HepG2 (cell line): ENCODE measurements around the gene TLR6. TPM values are rescaled to one million over a fixed set of nuclear protein-coding genes. Genes with fewer than 3 reads are reported as not detected.

Experiments
- ATAC-seq: fragments of 200-7000 bp; cut with Tn5 transposase; 3 replicates; pipeline ENCODE4 v1.9.1; 2020; ENCODE audit warnings: mild to moderate bottlenecking, moderate library complexity
- BruUV-seq: library from RNA; stranded (reverse); fragments of 400-500 nt; replicated peaks from 2 replicates; lab custom pipeline; 2021; lab: Mats Ljungman, UMichigan
- CTCF ChIA-PET: fragments of 300-600 bp; formaldehyde crosslinking; extraction: SDS; loops from one replicate; lab custom pipeline; 2021; ENCODE audit warnings: low total read pairs, inconsistent platforms, low intra/inter-chr PET ratio; lab: Yijun Ruan, JAX
- POLR2A ChIA-PET: fragments of 350-600 bp; sonication (Branson Sonifier 250); formaldehyde crosslinking; loops from one replicate; lab custom pipeline; 2020; ENCODE audit warnings: antibody characterized with exemption, inconsistent platforms; lab: Yijun Ruan, JAX
- DNase-seq: peaks from one replicate; pipeline ENCODE4 v3.0.0-alpha.2; 2015; ENCODE audit warnings: low spot score
- FAIRE-seq: peaks from 3 replicates; lab custom pipeline; 2011; peaks lifted over from hg19 to GRCh38; lab: Jason Lieb, UNC
- H2AFZ ChIP-seq: one replicate; pipeline ENCODE4 v1.6.1; 2011; ENCODE audit warnings: low read length, inconsistent platforms
- H3K27ac ChIP-seq: fragments of 300-600 bp; 3 replicates; pipeline ENCODE4 v1.8.0; 2011; ENCODE audit warnings: mixed run types, mild to moderate bottlenecking, mixed read lengths, low read length, inconsistent platforms; ENCODE audit not compliant: insufficient read depth; ENCODE audit errors: extremely low read length
- H3K27me3 ChIP-seq, 2 experiments: fragments of 200-600 bp in 1 of 2; 2 replicates in 1 of 2; 3 replicates in 1 of 2; pipeline versions ENCODE4 v1.6.0 to v1.8.0; 2011; ENCODE audit warnings: low read length in 2 of 2, mild to moderate bottlenecking in 2 of 2, moderate library complexity in 2 of 2, inconsistent platforms in 1 of 2; ENCODE audit not compliant: insufficient read depth in 2 of 2, control insufficient read depth in 1 of 2
- H3K36me3 ChIP-seq, 2 experiments: fragments of 200-600 bp in 1 of 2; replicated peaks in 1 of 2; 2 replicates in 1 of 2; 3 replicates in 1 of 2; pipeline versions ENCODE4 v1.5.1 to v1.8.0; 2011; ENCODE audit warnings: low read length in 2 of 2, inconsistent platforms in 1 of 2; ENCODE audit not compliant: insufficient read depth in 2 of 2, control insufficient read depth in 1 of 2
- H3K4me1 ChIP-seq: 2 replicates; pipeline ENCODE4 v1.5.1; 2012; ENCODE audit warnings: low read length, inconsistent platforms; ENCODE audit not compliant: insufficient read depth
- H3K4me2 ChIP-seq: 2 replicates; pipeline ENCODE4 v1.6.0; 2011; ENCODE audit warnings: low read depth, low read length, inconsistent platforms
- H3K4me3 ChIP-seq, 3 experiments: fragments of 200-600 bp in 1 of 3; sonication (generic), shearing (Covaris generic) in 1 of 3; replicated peaks in 1 of 3; 2 replicates each; pipeline ENCODE4 v1.5.1; 2011 to 2016; ENCODE audit warnings: low read length in 3 of 3, inconsistent platforms in 2 of 3, low read depth in 2 of 3, mild to moderate bottlenecking in 2 of 3, control low read depth in 1 of 3, mixed read lengths in 1 of 3; ENCODE audit not compliant: insufficient read depth in 1 of 3
- H3K79me2 ChIP-seq: one replicate; pipeline ENCODE4 v1.6.1; 2011; ENCODE audit warnings: low read length, inconsistent platforms; ENCODE audit not compliant: insufficient read depth
- H3K9ac ChIP-seq: 2 replicates; pipeline ENCODE4 v1.6.0; 2011; ENCODE audit warnings: mild to moderate bottlenecking, low read depth, low read length, inconsistent platforms; ENCODE audit not compliant: insufficient read depth
- H3K9me3 ChIP-seq: 2 replicates; pipeline ENCODE4 v1.5.1; 2012; ENCODE audit warnings: mild to moderate bottlenecking, low read length
- H4K20me1 ChIP-seq: 2 replicates; pipeline ENCODE4 v1.6.0; 2011; ENCODE audit warnings: inconsistent platforms, mild to moderate bottlenecking, low read length, moderate library complexity; ENCODE audit not compliant: insufficient read depth
- ARNT2 ChIP-seq: sonication (generic); formaldehyde crosslinking; IDR thresholded peaks from 2 replicates; pipeline ENCODE4 v1.8.0; 2022; ENCODE audit warnings: mild to moderate bottlenecking, low read depth, missing genetic modification reagents, moderate library complexity
- IKZF4 ChIP-seq: sonication (generic); formaldehyde crosslinking; IDR thresholded peaks from 2 replicates; pipeline ENCODE4 v1.5.1; 2020; ENCODE audit warnings: borderline replicate concordance, mild to moderate bottlenecking, low read depth, missing genetic modification reagents; ENCODE audit errors: not compliant biosample characterization
- SAP130 ChIP-seq: IDR thresholded peaks from 2 replicates; pipeline ENCODE4 v1.6.1; 2016; ENCODE audit warnings: low read depth
- TCF7L2 ChIP-seq: IDR thresholded peaks from 2 replicates; pipeline ENCODE4 v1.6.1; 2011; ENCODE audit warnings: mild to moderate bottlenecking, low read depth, low read length, moderate library complexity
- ZBTB3 ChIP-seq: sonication (generic); formaldehyde crosslinking; IDR thresholded peaks from 2 replicates; pipeline ENCODE4 v1.4.0; 2020; ENCODE audit warnings: low read depth, mild to moderate bottlenecking, moderate library complexity, missing genetic modification reagents, borderline replicate concordance
- ZEB1 ChIP-seq: IDR thresholded peaks from 2 replicates; pipeline ENCODE4 v1.6.1; 2012; ENCODE audit warnings: mild to moderate bottlenecking, low read depth, inconsistent platforms; ENCODE audit not compliant: insufficient replicate concordance
- ZNF343 ChIP-seq: sonication (generic); formaldehyde crosslinking; IDR thresholded peaks from 2 replicates; pipeline ENCODE4 v1.4.0; 2020; ENCODE audit warnings: mild to moderate bottlenecking, missing genetic modification reagents
- ZNF354B ChIP-seq: sonication (generic); formaldehyde crosslinking; IDR thresholded peaks from 2 replicates; pipeline ENCODE4 v1.8.0; 2022; ENCODE audit warnings: mild to moderate bottlenecking, missing genetic modification reagents
- ZNF431 ChIP-seq: sonication (generic); formaldehyde crosslinking; IDR thresholded peaks from 2 replicates; pipeline ENCODE4 v1.9.0; 2022; ENCODE audit warnings: missing genetic modification reagents, low read depth, mild to moderate bottlenecking, borderline replicate concordance
- ZNF484 ChIP-seq: sonication (generic); formaldehyde crosslinking; IDR thresholded peaks from 2 replicates; pipeline ENCODE4 v1.5.1; 2020; ENCODE audit warnings: mild to moderate bottlenecking, low read depth, missing genetic modification reagents, borderline replicate concordance
- ZNF530 ChIP-seq: sonication (generic); formaldehyde crosslinking; IDR thresholded peaks from 2 replicates; pipeline ENCODE4 v1.5.0; 2020; ENCODE audit warnings: low read depth, mild to moderate bottlenecking, missing genetic modification reagents
- ZNF629 ChIP-seq: sonication (generic); formaldehyde crosslinking; conservative IDR thresholded peaks from 2 replicates; pipeline ENCODE4 v1.5.0; 2020; ENCODE audit warnings: missing genetic modification reagents
- ZNF776 ChIP-seq: sonication (generic); formaldehyde crosslinking; IDR thresholded peaks from 2 replicates; pipeline ENCODE4 v1.4.0; 2020; ENCODE audit warnings: mild to moderate bottlenecking, missing genetic modification reagents
- WGBS: methylation state at CpG from one replicate; pipeline ENCODE4 v1.1.6; 2017; ENCODE audit warnings: low lambda C conversion rate; 5-methylcytosine and 5-hydroxymethylcytosine counted together
- in situ Hi-C: cut with HindIII; loops from 2 replicates; pipeline ENCODE4 v1.10.0; 2017; ENCODE audit warnings: low pct_unique_long_range_greater_than_20kb; ENCODE audit not compliant: extremely low pct_ligation_motif_present
- intact Hi-C: fragments of 100-400 bp; cut with micrococcal nuclease; formaldehyde crosslinking; loops from one replicate; pipeline ENCODE4 v1.10.0; 2022; ENCODE audit not compliant: unreplicated experiment
- polyA plus RNA-seq, 8 experiments: library from polyadenylated mRNA; depleted of rRNA in 3 of 8; stranded (reverse) in 7 of 8; unstranded in 1 of 8; fragments of >200 nt; fragmentation: Illumina TruSeq in 4 of 8; extraction: Trizol in 4 of 8; gene quantifications; 2 replicates each; pipeline versions ENCODE4 v1.2.1 to v1.2.3, GENCODE V29; 2011 to 2016; ENCODE audit warnings: low read depth in 4 of 8, missing spikeins in 1 of 8, mixed read lengths in 1 of 8; ENCODE audit not compliant: insufficient read depth in 1 of 8
- total RNA-seq, 5 experiments: library from RNA; depleted of rRNA; stranded (reverse); fragments of >200 nt; fragmentation: Illumina TruSeq; extraction: Trizol; gene quantifications; 2 replicates each; pipeline ENCODE4 v1.2.3, GENCODE V29; 2016; ENCODE audit warnings: low read depth in 1 of 5
- TF ChIP-seq, protein P1 (sequence below): sonication (generic); formaldehyde crosslinking; IDR thresholded peaks from 2 replicates; pipeline ENCODE4 v1.4.0; 2020; ENCODE audit warnings: mild to moderate bottlenecking, missing genetic modification reagents
- TF ChIP-seq, protein P2 (sequence below): sonication (generic); formaldehyde crosslinking; IDR thresholded peaks from 2 replicates; pipeline ENCODE4 v1.5.0; 2020; ENCODE audit warnings: mild to moderate bottlenecking, missing genetic modification reagents, moderate library complexity

Gene TLR6
- total and polyA plus RNA-seq, 2 of the 13 experiments (the other 11 are each of a cell fraction or from before 2014, with no cell fraction given): 0.33 to 0.71 TPM

DNA sequence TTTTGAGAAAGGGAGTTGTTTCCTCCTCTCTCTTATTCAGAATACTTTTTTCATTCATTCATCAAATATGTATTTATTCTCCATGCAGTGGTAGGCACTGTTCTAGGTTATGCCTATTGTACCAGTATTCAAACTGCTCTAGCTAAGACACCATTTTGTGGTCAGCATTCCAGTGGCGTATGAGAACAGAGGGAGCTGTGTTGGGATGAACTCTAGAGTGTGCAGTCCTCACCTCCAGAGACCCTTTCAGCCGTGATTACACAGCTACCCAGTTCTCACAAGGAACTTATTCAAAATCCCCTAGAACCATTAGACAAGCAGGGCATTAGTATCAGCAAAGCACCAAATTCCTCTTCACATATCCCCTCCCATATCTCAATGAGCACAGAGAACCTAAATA, 56.3 kb downstream of the TLR6 start:
- peaks cover 12% of the 10 kb centered on the region for H3K4me1 ChIP-seq
- H3K27ac ChIP-seq: no peak overlapping the region
- no peak for TF ChIP-seq ZNF343 (CRISPR knock-in tag)
- TF ChIP-seq IKZF4 (CRISPR knock-in tag): no peak
- no peak for TF ChIP-seq SAP130 (CRISPR knock-in tag)
- TF ChIP-seq TCF7L2: no peak
- TF ChIP-seq ZNF530: no peak
- no peak for TF ChIP-seq ZNF629
- no peak for TF ChIP-seq ZEB1
- TF ChIP-seq ARNT2 (CRISPR knock-in tag): no peak
- TF ChIP-seq ZBTB3 (CRISPR knock-in tag): no peak
- 5% methylated on average over 2 of the region's 2 CpGs for WGBS
- no peaks in the 10 kb centered on the region for H3K36me3 ChIP-seq
- ATAC-seq (no peak), DNase-seq (no peak), FAIRE-seq (no peak)
- no peaks in the 10 kb centered on the region; the same call in 1 of the 2 replicates for H3K9me3 ChIP-seq
- H3K79me2 ChIP-seq: no peaks in the 10 kb centered on the region
- POLR2A ChIA-PET: no interaction called here
- H3K4me3 ChIP-seq: no peak overlapping the region
- in situ Hi-C loops (no loop called here), intact Hi-C loops (no loop called here)
- no TSS peak for BruUV-seq
- H4K20me1 ChIP-seq: no peaks in the 10 kb centered on the region
- H2AFZ ChIP-seq: no peak overlapping the region
- H3K4me2 ChIP-seq: no peak overlapping the region
- peaks cover 0 to 10% of the 10 kb centered on the region in 2 experiments; a peak in 2 of 5 replicates for H3K27me3 ChIP-seq
- no peak overlapping the region for H3K9ac ChIP-seq
- CTCF ChIA-PET: no interaction called here

DNA sequence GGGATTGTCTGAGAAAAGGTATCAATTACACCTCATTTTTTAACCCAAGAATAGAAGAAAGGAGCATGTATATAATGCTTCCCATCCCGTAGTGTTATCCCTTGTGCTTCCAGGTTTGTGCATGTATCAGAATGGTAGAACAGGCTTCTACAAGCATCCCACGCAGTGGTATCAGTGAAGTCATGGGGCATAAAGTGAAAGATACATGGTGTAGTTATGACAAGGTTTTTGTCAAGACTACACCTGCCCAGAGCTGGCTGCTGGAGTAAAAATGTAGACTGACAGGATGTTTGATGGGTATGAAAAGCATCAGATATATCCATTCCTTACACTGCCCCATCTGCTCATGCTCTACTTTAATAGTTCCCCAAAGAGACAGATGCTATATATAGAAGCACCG, 61.5 kb downstream of the TLR6 start:
- Histone ChIP-seq H2AFZ (no peak overlapping the region), H3K4me2 (no peak overlapping the region), H3K9me3 (no peaks in the 10 kb centered on the region), H3K27me3 (peaks cover 0 to 11% of the 10 kb centered on the region in 2 experiments; a peak in 2 of 5 replicates), H3K79me2 (no peaks in the 10 kb centered on the region), H4K20me1 (no peaks in the 10 kb centered on the region), H3K27ac (no peak overlapping the region), H3K36me3 (no peaks in the 10 kb centered on the region), H3K4me1 (no peaks in the 10 kb centered on the region), H3K9ac (no peak overlapping the region), H3K4me3 (no peak overlapping the region)
- no TSS peak for BruUV-seq
- CTCF ChIA-PET: no interaction called here
- DNase-seq: no peak
- ATAC-seq: no peak
- no peak for FAIRE-seq
- in situ Hi-C loops: no loop called here
- POLR2A ChIA-PET: no interaction called here
- WGBS: 42% methylated on average over 3 of the region's 3 CpGs
- intact Hi-C loops: no loop called here
- TF ChIP-seq ZNF484 (CRISPR knock-in tag): no peak
- no peak for TF ChIP-seq ZNF431 (CRISPR knock-in tag)
- TF ChIP-seq ZNF354B (CRISPR knock-in tag): no peak
- TF ChIP-seq, protein P1, sequence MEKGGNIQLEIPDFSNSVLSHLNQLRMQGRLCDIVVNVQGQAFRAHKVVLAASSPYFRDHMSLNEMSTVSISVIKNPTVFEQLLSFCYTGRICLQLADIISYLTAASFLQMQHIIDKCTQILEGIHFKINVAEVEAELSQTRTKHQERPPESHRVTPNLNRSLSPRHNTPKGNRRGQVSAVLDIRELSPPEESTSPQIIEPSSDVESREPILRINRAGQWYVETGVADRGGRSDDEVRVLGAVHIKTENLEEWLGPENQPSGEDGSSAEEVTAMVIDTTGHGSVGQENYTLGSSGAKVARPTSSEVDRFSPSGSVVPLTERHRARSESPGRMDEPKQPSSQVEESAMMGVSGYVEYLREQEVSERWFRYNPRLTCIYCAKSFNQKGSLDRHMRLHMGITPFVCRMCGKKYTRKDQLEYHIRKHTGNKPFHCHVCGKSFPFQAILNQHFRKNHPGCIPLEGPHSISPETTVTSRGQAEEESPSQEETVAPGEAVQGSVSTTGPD (CRISPR knock-in tag): no peak
- TF ChIP-seq, protein P2, sequence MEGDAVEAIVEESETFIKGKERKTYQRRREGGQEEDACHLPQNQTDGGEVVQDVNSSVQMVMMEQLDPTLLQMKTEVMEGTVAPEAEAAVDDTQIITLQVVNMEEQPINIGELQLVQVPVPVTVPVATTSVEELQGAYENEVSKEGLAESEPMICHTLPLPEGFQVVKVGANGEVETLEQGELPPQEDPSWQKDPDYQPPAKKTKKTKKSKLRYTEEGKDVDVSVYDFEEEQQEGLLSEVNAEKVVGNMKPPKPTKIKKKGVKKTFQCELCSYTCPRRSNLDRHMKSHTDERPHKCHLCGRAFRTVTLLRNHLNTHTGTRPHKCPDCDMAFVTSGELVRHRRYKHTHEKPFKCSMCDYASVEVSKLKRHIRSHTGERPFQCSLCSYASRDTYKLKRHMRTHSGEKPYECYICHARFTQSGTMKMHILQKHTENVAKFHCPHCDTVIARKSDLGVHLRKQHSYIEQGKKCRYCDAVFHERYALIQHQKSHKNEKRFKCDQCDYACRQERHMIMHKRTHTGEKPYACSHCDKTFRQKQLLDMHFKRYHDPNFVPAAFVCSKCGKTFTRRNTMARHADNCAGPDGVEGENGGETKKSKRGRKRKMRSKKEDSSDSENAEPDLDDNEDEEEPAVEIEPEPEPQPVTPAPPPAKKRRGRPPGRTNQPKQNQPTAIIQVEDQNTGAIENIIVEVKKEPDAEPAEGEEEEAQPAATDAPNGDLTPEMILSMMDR (CRISPR knock-in tag): no peak
- no peak for TF ChIP-seq ZNF776 (CRISPR knock-in tag)
